Lower lobe of right lung (tissue), 2 donors: ENCODE data around the gene SCRG1. TPM values are rescaled to one million over a fixed set of nuclear protein-coding genes. Genes with fewer than 3 reads are reported as not detected.

Experiments used
- ATAC-seq, 2 donors: fragments of 200-7000 bp; cut with Tn5 transposase; one replicate each; pipeline ENCODE4 v1.9.1; 2020 to 2022; ENCODE audit warnings: mild to moderate bottlenecking in 2 of 2, moderate library complexity in 2 of 2
- DNase-seq: peaks from one replicate; pipeline ENCODE4 v3.0.0-alpha.2; 2020
- H3K27ac ChIP-seq: fragments of 200-600 bp; one replicate; pipeline ENCODE4 v1.8.0; 2022
- H3K27me3 ChIP-seq: fragments of 200-600 bp; one replicate; pipeline ENCODE4 v1.8.0; 2022; ENCODE audit warnings: low read depth
- H3K36me3 ChIP-seq: fragments of 200-600 bp; one replicate; pipeline ENCODE4 v1.8.0; 2022; ENCODE audit warnings: mild to moderate bottlenecking
- H3K4me1 ChIP-seq: fragments of 200-600 bp; one replicate; pipeline ENCODE4 v1.8.0; 2022
- H3K4me3 ChIP-seq: fragments of 200-600 bp; one replicate; pipeline ENCODE4 v1.8.0; 2022; ENCODE audit warnings: mild to moderate bottlenecking
- H3K9me3 ChIP-seq: fragments of 200-600 bp; one replicate; pipeline ENCODE4 v1.8.0; 2022
- CTCF ChIP-seq: fragments of 200-600 bp; IDR thresholded peaks from one replicate; pipeline ENCODE4 v1.8.0; 2022; ENCODE audit warnings: antibody characterized with exemption, mild to moderate bottlenecking
- intact Hi-C: fragments of 100-400 bp; cut with DNase I; formaldehyde crosslinking; loops from one replicate; pipeline ENCODE4 v1.11.0; 2022
- total RNA-seq: library from RNA; stranded (reverse); fragmentation: NEBNext Ultra II Directional; extraction: Animal tissue kit (Norgen Biotek cat#: 25700); gene quantifications from one replicate; pipeline ENCODE4 v1.2.1, GENCODE V29; 2021
- donor health status: DM: no; HTN: yes; CAD: no; lungs with severe emphysema.

The SCRG1 gene
- total RNA-seq, 1 donor from 2014 or later, result 0.32 TPM

- DNase-seq (no peak), ATAC-seq (no peak)
- Histone ChIP-seq H3K27ac (no peak overlapping the region), H3K4me1 (no peaks in the 10 kb centered on the region), H3K27me3 (no peaks in the 10 kb centered on the region), H3K36me3 (no peaks in the 10 kb centered on the region), H3K9me3 (no peaks in the 10 kb centered on the region), H3K4me3 (no peak overlapping the region)
- TF ChIP-seq CTCF, result no peak
- intact Hi-C loops, result no loop called here
Observed at GRCh38 chr4:173401063-173401462, 2.1 kb upstream of the SCRG1 start.

- H3K27ac ChIP-seq, result no peak overlapping the region
- H3K9me3 ChIP-seq, result no peaks in the 10 kb centered on the region
- H3K36me3 ChIP-seq, result no peaks in the 10 kb centered on the region
- no peak for DNase-seq
- H3K27me3 ChIP-seq, result no peaks in the 10 kb centered on the region
- ATAC-seq, result no peak
- no peaks in the 10 kb centered on the region for H3K4me1 ChIP-seq
- no peak overlapping the region for H3K4me3 ChIP-seq
- intact Hi-C loops, result no loop called here
- TF ChIP-seq CTCF, result no peak
Observed at GRCh38 chr4:173398220-173398619, 696 bp downstream of the SCRG1 start.

GRCh38 chr4:173397604-173398003 lies 1.3 kb downstream of the SCRG1 start:
- H3K27me3 ChIP-seq, result no peaks in the 10 kb centered on the region
- H3K27ac ChIP-seq, result no peak overlapping the region
- TF ChIP-seq CTCF, result no peak
- H3K4me1 ChIP-seq, result no peaks in the 10 kb centered on the region
- DNase-seq (no peak), ATAC-seq (no peak)
- H3K4me3 ChIP-seq, result no peak overlapping the region
- no peaks in the 10 kb centered on the region for H3K9me3 ChIP-seq
- H3K36me3 ChIP-seq, result no peaks in the 10 kb centered on the region
- intact Hi-C loops, result no loop called here

- intact Hi-C loops, result no loop called here
- no peaks in the 10 kb centered on the region for H3K27me3 ChIP-seq
- no peak for TF ChIP-seq CTCF
- no peak overlapping the region for H3K4me3 ChIP-seq
- H3K4me1 ChIP-seq, result no peaks in the 10 kb centered on the region
- H3K36me3 ChIP-seq, result no peaks in the 10 kb centered on the region
- H3K9me3 ChIP-seq, result no peaks in the 10 kb centered on the region
- no peak for ATAC-seq
- no peak overlapping the region for H3K27ac ChIP-seq
- no peak for DNase-seq
Observed at GRCh38 chr4:173391701-173392100, 7.2 kb downstream of the SCRG1 start.

GRCh38 chr4:173386751-173387150 lies 12.2 kb downstream of the SCRG1 start:
- Histone ChIP-seq H3K36me3 (no peaks in the 10 kb centered on the region), H3K27ac (no peak overlapping the region), H3K9me3 (no peaks in the 10 kb centered on the region), H3K4me1 (no peaks in the 10 kb centered on the region), H3K27me3 (no peaks in the 10 kb centered on the region), H3K4me3 (no peak overlapping the region)
- ATAC-seq, result no peak
- TF ChIP-seq CTCF, result no peak
- intact Hi-C loops, result no loop called here
- no peak for DNase-seq

GRCh38 chr4:173382349-173382748 lies 16.6 kb downstream of the SCRG1 start:
- intact Hi-C loops, result no loop called here
- no peaks in the 10 kb centered on the region for H3K4me1 ChIP-seq
- TF ChIP-seq CTCF, result no peak
- DNase-seq, result no peak
- H3K36me3 ChIP-seq, result no peaks in the 10 kb centered on the region
- no peaks in the 10 kb centered on the region for H3K9me3 ChIP-seq
- no peaks in the 10 kb centered on the region for H3K27me3 ChIP-seq
- no peak overlapping the region for H3K4me3 ChIP-seq
- no peak for ATAC-seq
- H3K27ac ChIP-seq, result no peak overlapping the region
